GM12892 (cell line): ENCODE results near the gene SLIT3.

Source experiments
- POLR2AphosphoS5 ChIP-seq: IDR thresholded peaks from 2 replicates; pipeline ENCODE4 v1.6.1; 2011; ENCODE audit warnings: low read depth, low read length, control low read depth
- TAF1 ChIP-seq: IDR thresholded peaks from 2 replicates; pipeline ENCODE4 v1.6.1; 2011; ENCODE audit warnings: low read depth, mild to moderate bottlenecking, control low read depth, low read length, borderline replicate concordance

DNA sequence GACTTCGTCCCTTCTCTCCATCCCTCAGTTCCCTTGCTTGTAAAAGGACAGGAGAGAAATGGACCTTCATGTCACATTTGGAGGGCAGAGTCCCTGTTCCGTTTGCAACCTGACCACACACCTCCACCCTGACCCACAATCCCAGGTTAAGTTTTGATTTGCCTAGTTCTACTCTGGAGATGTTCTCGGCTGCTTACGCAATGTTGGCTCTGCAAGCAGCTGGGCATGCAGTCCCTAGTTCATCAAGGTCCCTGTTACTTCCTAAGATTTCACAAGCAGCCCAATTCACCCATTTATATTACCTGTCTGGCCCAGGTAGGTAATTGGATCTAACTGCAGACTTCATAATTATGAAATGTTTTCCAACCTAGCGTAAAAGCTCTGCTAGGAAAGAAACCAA is 28.8 kb downstream of the SLIT3 start:
- TF ChIP-seq TAF1 (no peak), POLR2AphosphoS5 (no peak)
